NCI-H1436 (cell line): ENCODE measurements around the gene GALNT7.
"Not testable (repeated sequence)": the region's sequence is repeated elsewhere in the genome, so short reads cannot be mapped to it uniquely, and the experiment has no call there.

Source experiments
- DNase-seq: peaks from one replicate; lab custom pipeline; 2025; lab: John Stamatoyannopoulos, UW

GALNT7 gene

DNA sequence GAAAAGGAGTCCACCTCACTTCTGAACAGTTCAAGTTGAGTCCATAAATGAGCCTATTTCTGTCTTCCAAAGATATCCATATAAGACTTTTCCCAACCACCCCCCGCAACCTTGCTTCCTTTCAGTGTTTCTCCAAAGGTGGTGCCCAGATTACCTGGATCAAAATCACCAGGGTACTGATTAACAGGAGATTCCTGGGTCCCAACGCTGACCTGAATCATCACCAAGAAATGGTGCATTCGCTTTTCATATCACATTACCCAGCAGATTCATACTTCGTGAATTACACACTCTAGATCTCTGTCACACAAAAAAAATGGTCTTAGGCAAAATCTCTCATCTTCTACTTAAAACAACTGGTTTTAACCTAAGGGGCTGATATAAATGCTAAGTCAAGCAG lies 2.1 kb upstream of the GALNT7 start:
- DNase-seq: no peak

DNA sequence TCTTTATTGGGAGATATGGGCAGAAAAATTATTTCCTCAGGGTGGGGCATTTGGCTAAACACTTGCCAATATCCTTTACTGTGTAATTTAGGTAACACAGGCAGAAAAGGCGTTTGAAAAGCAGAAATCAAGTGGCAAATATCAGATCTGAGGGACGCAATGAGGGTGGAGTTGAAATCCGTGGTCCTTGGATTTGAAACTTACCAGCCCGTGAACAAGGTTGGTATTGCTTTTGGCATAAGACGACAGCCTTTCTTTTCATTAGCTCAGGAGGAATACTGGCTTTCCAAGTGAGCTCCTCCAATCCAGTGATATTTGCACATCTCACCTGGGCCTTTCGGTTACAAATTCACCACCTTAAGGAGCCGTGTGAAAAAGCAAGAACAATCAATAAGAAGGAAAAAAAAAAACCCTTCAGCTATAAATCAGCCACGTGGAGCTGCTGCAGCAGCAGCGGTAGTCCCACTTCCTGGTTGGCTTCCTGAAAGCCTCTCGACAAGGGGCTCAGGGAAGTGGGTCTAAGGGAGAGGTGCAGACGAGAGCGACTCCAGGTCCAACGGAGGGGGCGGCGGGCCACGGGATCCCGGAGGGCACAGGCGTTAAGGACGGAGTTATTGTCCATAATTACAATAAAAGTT lies 734 bp upstream of the GALNT7 start:
- DNase-seq: peak; percentile 41

DNA sequence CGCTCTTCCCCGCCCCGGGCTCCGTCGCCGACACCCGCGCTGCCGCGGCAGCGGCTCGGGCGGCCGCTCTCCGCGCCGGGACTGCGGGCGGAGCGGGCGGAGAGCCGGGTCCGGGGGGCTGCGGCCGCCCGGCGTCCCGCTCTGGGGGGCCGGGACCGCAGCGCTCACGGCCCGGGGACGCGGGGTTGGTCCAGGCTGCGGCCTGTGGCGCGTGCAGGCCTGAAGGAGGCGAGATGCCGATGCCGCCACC lies 492 bp downstream of the GALNT7 start:
- DNase-seq: no peak

DNA sequence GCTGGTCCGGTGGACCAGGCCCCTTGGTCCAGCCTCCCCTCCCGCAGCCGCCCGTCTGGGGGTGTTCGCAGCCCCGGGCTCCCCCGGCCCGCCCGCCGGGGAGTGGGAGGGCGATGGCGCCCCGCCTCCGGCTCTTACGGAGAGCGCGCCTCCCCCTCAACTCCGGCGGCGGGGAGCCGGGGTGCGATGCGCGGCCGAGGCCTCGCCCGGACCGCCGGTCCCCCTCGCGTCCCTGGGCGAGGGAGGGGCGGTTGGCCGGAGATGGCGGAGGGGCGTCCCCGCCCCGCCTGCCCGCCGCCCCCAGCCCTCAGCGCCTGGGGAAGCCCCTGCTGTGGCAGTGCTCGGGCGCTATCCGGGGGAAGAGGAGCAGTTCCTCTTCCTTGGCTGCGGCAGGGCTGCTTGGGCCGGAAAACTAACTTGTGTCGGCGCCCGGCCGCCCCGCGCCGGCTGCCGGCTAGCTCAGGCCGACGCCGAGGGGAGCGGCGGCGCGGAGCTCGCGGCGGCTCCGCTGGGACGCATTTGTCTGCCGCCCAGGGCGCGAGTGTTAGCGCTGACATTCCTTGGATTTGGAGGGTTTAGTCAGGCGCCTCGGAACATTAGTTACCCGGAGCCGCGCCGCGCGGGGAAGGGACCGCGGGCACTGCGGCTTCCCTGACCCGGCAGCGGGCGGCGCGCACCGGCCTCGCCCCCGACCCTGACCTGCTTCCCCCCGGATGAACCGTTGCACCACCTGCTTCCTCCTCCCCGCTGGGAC lies 994 bp downstream of the GALNT7 start:
- DNase-seq: peak; percentile 16

DNA sequence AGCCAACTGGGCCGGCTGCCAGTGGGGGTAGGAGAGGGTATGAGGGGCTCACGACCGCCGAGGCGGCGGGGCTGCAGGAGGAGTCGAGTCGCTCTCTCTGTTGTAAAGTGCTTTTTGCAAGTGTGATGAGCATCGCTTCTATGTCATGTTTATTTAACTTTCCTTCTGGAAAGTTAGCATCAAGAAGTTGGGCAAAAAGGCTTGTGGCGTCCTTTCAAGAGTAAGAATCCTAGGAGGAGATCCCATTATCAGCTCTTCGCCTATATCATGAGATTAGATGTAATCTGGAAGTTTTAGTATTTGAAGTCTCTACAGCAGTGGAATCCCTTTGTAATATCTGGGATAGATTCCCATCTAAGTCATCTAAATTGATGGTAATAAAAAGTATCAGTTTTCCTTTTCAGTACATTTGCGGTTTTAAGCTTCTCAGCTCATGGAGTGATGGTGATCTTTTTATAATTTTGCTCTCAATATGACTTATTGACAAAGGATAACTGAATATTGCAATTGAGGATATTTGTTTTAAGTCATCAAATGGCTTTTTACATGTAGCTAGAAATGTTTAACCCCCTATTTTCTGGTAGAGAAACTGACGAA lies 1.7 kb downstream of the GALNT7 start:
- no peak for DNase-seq

DNA sequence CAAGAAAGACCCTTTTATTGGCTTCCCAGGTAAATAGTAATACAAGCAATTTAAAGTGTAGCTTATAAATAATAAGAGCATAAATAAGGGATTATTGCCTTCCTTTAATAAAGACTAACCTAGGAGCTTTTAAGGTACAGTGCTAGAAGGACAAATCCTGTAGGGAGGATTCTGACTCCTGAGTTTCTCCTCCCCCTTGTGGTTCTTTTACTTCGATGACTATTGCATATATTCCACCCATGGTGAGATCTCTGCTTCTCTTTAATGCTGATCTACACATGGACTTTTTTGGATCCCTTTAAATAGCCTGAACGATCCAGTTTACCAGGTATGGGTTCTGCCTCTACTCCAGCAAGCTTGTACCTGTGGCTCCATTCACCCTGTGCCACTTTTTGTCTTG lies 2.5 kb downstream of the GALNT7 start:
- DNase-seq: peak; percentile 41

DNA sequence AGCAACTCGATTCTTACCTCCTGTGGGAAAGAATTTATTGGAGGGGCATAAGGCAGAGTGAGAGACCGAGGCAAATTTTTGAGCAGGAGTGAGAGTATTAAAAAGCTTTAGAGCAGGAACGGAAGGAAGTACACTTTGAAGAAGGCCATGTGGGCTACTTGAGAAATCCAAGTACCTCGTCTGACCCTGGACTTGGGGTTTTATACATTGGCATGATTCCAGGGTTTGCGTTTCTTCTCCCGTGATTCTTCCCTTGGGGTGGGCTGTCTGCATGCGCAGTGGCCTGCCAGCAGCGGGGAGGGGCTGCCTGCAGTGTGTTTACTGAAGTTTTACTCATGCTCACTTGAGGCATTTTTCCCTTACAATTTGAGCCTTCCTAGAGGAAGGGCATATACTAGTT lies 3.4 kb downstream of the GALNT7 start:
- DNase-seq: no peak

DNA sequence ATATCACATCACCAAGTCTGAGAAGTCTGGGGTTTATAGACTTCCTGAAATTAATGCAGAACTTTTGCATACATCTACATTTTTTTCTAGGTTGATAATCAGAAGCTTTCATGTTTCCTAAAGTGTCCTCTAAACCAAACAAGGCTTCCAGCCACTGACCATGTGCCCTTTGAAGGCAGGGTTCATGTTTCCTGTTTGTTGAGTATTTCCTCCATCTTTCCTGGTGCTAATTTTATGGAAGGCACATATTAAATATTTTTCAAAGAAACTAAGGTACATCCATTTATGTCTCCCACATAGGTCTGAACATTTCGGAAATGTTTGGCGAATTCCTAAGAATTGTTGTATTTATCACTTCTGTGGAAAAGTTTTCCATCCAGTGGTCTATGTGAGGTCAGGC lies 5.6 kb downstream of the GALNT7 start:
- DNase-seq: no peak

DNA sequence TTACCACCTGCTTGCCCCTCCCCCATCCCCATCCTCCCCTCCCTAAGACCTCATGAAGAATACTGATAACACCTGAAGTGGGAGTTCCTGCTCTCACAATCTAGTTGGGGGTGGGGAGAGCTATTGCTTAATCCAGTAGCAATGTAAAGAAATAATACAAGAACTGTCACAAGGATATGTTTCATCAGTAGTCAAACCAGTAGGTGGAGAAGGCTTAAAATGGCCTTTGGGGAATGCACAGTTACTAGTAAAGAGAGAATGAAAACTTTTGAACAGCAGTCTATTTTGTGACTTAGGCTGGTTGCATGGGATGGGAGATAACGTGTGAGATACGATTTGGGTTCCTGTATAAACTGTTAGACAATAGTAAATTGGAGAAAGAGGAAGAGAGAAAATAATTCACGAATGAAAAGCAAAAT lies 6.0 kb downstream of the GALNT7 start:
- no peak for DNase-seq

DNA sequence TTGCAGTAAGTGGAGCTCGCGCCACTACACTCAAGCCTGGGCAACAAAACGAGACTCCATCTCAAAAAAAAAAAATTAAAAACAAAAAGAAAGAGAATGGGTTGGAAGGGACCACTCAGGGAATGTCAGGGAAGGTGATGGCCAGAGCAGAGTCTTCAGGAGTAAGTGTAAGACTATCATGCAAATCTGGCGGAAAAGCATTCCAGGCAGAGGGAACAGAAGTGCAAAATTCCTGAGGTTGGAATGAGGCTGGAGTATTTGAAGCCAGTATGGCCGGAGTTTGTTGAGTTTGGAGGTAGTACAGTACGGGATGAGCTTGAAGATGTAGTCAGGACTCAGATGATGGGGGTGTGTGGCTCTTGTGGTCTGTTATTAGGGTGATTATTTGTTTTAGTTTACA lies 7.4 kb downstream of the GALNT7 start:
- no peak for DNase-seq

DNA sequence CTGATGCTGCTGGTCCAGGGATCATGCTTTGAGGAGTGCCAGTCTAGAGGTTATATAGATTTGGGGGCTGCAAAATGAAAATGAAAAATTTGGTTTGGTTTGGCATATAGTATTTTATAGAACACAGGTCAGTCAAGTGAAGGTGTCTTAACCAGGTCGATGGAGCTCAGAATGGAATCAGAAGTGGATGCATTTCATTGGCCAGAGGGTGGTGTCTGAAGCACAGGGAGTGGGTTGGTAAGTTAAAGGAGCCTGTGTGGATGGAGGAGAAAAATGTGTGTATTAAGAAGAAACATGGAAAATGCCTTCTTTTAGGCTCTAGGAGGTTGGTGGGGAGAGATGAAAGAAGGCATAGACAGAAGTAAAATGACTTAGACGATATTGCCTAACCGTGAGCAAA lies 8.6 kb downstream of the GALNT7 start:
- no peak for DNase-seq

DNA sequence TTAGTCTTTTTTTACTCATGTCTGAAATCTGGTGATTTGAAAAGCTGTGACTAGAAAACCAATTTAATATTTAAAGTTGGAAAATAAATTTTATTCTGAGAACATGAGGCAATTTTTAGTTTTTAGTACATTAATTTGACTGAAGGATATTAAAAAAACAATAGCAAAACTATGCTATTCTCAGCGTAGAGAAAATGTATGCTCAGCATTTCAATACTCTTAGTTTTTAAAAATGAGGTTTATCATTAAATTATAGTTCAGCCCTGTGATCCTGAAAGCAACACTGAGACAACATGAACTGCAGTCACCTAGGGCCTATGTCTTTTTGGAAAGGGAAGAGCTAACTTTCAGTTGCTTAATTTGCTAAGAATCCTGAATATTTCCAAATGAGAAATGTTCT lies 9.5 kb downstream of the GALNT7 start:
- no peak for DNase-seq

DNA sequence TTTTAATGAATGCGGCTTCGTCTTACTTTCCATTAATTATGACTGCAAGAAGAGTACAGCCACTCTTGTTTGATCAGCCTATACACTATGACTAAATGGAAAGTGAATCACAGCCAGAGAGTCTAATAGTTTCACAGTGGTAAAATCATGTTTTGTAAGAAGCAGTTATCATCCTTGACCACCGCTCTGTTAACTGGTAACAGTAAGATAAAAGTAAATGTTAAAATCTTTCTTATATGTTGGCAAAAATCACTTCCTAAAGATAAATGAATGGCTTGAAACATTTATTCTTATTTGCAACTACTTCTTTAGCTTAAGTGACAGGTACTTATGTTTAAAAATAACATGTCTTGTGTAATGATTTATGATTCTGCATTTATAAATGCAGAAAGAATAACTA lies 13.2 kb downstream of the GALNT7 start:
- no peak for DNase-seq

DNA sequence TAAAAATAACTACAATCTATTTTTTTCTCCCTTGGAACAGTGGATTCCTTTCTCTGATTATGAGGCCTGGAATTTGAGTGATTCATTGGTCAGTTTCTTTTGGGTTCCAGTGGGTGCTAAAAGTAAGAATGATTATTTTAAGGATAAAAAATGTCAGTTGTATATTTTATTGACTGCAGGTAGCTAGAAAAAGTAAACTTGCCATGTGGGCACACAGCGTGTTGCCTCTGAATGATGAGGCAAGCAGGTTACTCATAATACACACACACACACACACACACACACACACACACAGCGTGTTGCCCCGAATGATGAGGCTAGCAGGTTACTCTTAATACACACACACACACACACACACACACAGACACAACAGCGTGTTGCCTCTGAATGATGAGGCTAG lies 13.8 kb downstream of the GALNT7 start:
- no peak for DNase-seq

DNA sequence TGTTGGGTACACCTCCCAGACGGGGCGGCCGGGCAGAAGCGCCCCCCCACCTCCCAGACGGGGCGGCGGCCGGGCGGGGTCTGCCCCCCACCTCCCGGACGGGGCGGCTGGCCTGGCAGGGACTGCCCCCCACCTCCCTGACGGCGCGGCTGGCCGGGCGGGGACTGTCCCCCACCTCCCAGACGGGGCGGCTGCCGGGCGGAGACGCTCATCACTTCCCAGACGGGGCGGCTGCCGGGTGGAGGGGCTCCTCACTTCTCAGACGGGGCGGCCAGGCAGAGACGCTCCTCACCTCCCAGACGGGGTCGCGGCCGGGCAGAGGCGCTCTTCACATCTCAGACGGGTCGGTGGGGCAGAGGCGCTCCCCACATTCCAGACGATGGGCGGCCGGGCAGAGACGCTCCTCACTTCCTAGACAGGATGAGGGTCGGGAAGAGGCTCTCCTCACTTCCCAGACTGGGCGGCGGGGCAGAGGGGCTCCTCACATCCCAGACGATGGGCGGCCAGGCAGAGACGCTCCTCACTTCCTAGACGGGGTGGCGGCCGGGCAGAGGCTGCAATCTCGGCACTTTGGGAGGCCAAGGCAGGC lies 15.1 kb downstream of the GALNT7 start:
- DNase-seq: not testable (repeated sequence)

DNA sequence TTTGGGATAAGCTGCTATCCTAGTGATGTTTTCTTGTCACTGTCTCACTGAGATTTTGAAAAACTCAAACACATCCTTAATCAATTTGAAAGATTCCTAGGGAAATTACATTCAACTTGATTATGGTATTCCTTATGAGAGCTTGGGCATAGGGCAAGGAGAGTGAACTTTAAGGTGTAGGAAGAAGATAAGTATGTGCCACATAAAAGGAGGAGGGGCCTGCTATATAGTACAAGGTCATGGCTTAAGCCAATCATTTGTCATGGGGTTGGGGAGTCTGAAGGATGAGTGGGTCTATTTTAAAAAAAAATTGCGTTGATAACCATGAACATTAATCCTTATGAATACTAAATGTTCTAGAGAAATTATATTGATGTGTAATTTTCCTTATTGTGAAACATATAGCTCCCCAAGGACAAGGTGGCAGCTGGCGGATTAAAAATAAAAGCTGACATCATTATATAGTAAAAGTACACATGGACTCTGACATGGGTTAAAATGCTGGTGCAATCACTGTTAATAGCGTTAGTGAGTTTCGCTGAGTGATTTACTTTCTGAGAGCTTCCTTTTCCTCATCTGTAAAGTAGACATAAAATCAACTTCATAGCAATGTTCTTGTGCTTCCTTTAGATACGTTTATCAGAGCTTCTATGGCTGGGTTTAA lies 17.4 kb downstream of the GALNT7 start:
- peak; percentile 75 for DNase-seq

DNA sequence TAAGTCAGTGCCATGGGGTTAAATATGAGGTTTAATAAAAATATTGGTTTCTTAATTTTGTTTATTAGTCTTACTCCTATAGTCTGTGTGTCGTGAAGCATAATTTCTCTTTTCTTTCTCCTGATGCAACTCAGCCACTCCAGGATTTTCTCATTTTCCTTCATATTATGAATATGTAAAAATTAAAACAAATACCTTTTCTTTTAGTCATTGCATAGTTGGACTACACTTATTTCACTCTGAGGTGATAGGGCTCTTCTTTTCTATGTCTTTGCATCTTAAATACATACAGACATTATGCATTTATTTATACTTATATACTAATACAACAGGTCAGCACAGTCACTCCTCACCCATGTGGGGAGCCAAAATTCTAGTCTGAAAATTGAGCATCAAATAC lies 19.1 kb downstream of the GALNT7 start:
- DNase-seq: no peak

DNA sequence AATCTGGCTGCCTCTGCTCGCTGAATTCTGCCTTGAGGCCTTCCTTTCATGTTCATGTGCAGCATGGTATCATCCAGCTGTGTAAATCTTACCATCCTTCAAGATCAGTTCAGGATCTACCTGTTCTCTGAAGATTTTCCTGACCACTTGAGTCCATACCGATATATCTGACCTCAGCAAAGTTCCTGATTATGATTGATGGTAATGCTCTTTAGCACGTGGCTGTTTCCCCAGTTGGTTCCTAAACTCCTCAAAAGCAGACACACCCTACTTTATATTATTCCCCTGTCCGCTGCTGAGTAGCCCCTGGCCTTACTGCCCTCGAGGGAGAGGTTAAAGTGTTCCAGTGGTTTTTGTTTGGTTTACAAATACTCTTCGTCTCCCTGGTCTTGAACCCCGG lies 20.0 kb downstream of the GALNT7 start:
- DNase-seq: no peak

DNA sequence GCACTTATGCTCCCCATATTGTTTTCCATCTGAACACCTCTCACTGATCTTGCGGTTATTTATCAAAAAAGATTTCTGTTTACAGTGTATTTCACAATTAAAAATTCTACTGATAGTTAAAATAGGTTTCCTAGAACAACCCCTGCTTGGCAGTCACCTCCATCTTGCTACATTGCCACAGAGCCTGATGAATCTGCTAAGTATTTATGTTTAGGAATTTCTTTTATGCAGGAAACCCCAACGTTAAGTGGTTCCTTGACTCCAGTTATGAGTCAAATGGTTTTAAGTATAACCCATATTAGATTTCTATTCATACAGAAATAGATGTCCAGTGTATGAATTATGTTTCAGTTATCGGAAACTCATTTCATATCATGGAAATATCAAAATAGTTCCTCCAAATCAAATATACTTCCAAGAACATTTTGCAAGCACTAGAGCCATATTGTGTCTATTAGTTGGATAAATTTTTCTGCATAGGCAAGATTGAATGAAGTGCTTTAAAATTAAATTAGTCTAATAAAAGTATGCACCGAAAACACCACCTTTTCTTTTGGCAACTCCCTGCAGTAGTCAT lies 20.6 kb downstream of the GALNT7 start:
- DNase-seq: no peak

DNA sequence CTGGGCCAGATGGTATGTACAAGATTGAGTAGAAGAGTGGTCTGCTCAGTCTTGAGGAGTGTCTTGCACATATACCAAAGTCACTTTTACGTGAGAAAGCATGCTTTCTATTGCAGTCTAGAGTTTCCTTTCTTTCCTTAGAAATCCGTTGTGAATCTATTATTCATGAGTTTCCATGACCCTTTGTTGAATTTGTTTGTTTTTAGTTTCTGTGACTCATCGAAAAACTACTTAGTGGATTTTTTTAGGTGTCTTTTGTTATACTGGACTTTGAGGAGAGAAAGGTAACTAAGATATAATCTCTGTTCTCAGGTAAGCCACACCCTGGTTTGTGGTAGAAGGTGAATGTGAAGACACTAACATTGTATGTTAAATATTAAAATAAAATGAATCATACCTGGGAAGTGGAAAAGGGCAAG lies 23.0 kb downstream of the GALNT7 start:
- no peak for DNase-seq

DNA sequence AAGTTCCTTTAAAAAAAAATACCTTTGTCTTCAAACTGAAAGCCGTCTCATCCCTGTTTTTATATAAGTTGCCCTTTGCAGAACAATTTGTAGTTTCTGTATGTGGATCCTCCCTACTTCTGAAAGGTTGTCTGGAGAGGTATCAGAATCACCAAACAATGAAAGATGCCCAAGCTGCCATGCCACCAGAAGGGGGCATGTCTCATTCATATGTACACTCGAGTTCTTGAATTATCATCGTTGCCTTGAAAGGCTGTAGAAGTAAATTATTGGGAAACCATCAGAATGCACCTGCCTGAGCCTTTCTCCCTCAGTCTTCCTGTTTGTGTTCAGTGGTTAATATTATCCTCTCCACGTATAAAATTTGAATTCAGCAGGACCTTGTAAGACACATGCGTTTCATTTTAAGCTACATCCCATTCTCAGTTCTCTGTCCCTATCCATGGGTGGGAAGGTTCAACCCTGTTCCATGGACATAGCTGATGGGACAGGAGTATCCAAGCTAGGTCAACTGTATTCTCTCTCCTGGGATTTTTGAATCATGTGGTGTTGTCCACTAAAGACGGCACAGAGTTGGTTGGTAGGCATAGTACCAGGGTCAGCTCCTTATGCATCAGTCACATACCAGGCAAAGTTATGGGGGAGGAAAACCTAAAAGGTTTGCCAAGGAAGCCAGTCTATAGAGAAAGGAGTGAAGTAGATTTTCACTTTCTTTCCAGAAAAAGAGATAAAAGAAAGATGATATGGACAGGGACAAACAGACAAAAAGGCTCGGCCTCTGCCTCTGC lies 24.0 kb downstream of the GALNT7 start:
- DNase-seq: peak; percentile 33

DNA sequence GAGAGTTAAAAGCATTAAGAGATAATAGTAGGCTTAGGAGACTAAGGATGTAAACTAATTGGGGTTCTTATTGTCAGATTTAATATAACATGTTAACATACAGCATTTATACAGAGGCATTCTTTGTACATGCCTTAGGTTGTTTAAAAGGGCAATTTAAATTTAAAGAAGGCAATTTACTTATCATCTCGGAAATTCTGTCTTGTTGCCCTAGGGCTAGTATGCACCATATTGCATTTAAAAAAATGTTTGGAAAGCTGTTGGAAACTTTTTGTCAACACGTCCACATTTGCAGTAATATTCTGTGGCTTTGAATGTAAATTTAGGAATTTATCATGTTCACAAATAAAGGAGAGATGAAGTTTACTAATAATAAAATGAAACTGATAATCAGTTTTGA lies 25.5 kb downstream of the GALNT7 start:
- DNase-seq: no peak
